BLaER1 treated with 17β-estradiol and CSF1 and Interleukin-3, amounts not matched to agents 10 nM and 100 nM (cell line): Measurements from ENCODE around the gene SCFD2.

Experiments used
- H3K27ac ChIP-seq, 11 experiments: shearing (Covaris generic); formaldehyde crosslinking; 2 replicates each; pipeline ENCODE4 v1.8.1; 2022
- H3K27me3 ChIP-seq, 11 experiments: shearing (Covaris generic); formaldehyde crosslinking; 2 replicates each; pipeline ENCODE4 v1.8.1; 2022
- H3K36me3 ChIP-seq, 11 experiments: shearing (Covaris generic); formaldehyde crosslinking; 2 replicates each; pipeline ENCODE4 v1.8.1; 2022
- H3K4me1 ChIP-seq, 10 experiments: shearing (Covaris generic); formaldehyde crosslinking; 2 replicates each; pipeline ENCODE4 v1.8.1; 2022
- H3K4me2 ChIP-seq, 11 experiments: shearing (Covaris generic); formaldehyde crosslinking; 2 replicates each; pipeline ENCODE4 v1.8.1; 2022
- H3K4me3 ChIP-seq, 10 experiments: shearing (Covaris generic); formaldehyde crosslinking; 2 replicates each; pipeline ENCODE4 v1.8.1; 2022
- H3K9ac ChIP-seq, 11 experiments: shearing (Covaris generic); formaldehyde crosslinking; 2 replicates each; pipeline ENCODE4 v1.8.1; 2022
- H3K9me3 ChIP-seq, 11 experiments: shearing (Covaris generic); formaldehyde crosslinking; replicated peaks in 1 of 11; 2 replicates each; pipeline ENCODE4 v1.8.1; 2022
- H4K20me1 ChIP-seq, 11 experiments: shearing (Covaris generic); formaldehyde crosslinking; 2 replicates each; pipeline ENCODE4 v1.8.1; 2022
- Cebpa-rat ChIP-seq, 11 experiments: shearing (Covaris generic); IDR thresholded peaks; 2 replicates each; pipeline ENCODE4 v1.8.1; 2022

SCFD2 gene

GRCh38 chr4:52865300-52865699 lies 500.6 kb downstream of the SCFD2 start:
- no peak for TF ChIP-seq Cebpa-rat (IDR thresholded peaks at IDR 0.05)
- Histone ChIP-seq H3K4me1 (peaks cover 8 to 19% (median 15%) of the 10 kb centered on the region in 10 experiments; a peak in 17 of 20 replicates), H3K4me3 (no peak overlapping the region), H3K4me2 (no peak overlapping the region), H4K20me1 (peaks cover 0 to 4% (median 0%) of the 10 kb centered on the region in 11 experiments; a peak in 1 of 22 replicates), H3K9me3 (peaks cover 11 to 26% (median 15%) of the 10 kb centered on the region in 11 experiments; a peak in 19 of 22 replicates), H3K27me3 (peaks cover 30 to 35% (median 32%) of the 10 kb centered on the region in 11 experiments), H3K9ac (no peak overlapping the region), H3K36me3 (peaks cover 0 to 8% (median 0%) of the 10 kb centered on the region in 11 experiments; a peak in 5 of 22 replicates), H3K27ac (no peak overlapping the region)

GRCh38 chr4:52864793-52865192 lies 501.1 kb downstream of the SCFD2 start:
- no peak for TF ChIP-seq Cebpa-rat (IDR thresholded peaks at IDR 0.05)
- no peak overlapping the region for H3K4me3 ChIP-seq
- H3K9me3 ChIP-seq: peaks cover 11 to 28% (median 15%) of the 10 kb centered on the region in 11 experiments; a peak in 19 of 22 replicates
- H3K36me3 ChIP-seq: peaks cover 0 to 8% (median 0%) of the 10 kb centered on the region in 11 experiments; a peak in 3 of 22 replicates
- no peak overlapping the region for H3K27ac ChIP-seq
- H3K9ac ChIP-seq: no peak overlapping the region
- H3K27me3 ChIP-seq: peaks cover 35 to 41% (median 37%) of the 10 kb centered on the region in 11 experiments
- peaks cover 8 to 19% (median 15%) of the 10 kb centered on the region in 10 experiments; a peak in 17 of 20 replicates for H3K4me1 ChIP-seq
- H3K4me2 ChIP-seq: no peak overlapping the region
- peaks cover 0 to 4% (median 0%) of the 10 kb centered on the region in 11 experiments; a peak in 1 of 22 replicates for H4K20me1 ChIP-seq

GRCh38 chr4:52863324-52863723 lies 502.5 kb downstream of the SCFD2 start:
- Histone ChIP-seq H3K27ac (no peak overlapping the region), H3K36me3 (peaks cover 0 to 8% (median 0%) of the 10 kb centered on the region in 11 experiments; a peak in 4 of 22 replicates), H3K4me3 (no peak overlapping the region), H4K20me1 (peaks cover 0 to 4% (median 0%) of the 10 kb centered on the region in 11 experiments; a peak in 1 of 22 replicates), H3K9ac (no peak overlapping the region), H3K27me3 (peaks cover 38 to 47% (median 39%) of the 10 kb centered on the region in 11 experiments), H3K9me3 (peaks cover 18 to 41% (median 28%) of the 10 kb centered on the region in 11 experiments), H3K4me1 (peaks cover 8 to 19% (median 15%) of the 10 kb centered on the region in 10 experiments; a peak in 17 of 20 replicates), H3K4me2 (peak overlapping the region in 3 of 11 experiments; percentile 76 to 86 (median 82); a peak in 3 of 22 replicates)
- no peak for TF ChIP-seq Cebpa-rat (IDR thresholded peaks at IDR 0.05)

- peaks cover 0 to 8% (median 0%) of the 10 kb centered on the region in 11 experiments; a peak in 4 of 22 replicates for H3K36me3 ChIP-seq
- peaks cover 25 to 47% (median 34%) of the 10 kb centered on the region in 11 experiments for H3K9me3 ChIP-seq
- peaks cover 0 to 4% (median 0%) of the 10 kb centered on the region in 11 experiments; a peak in 1 of 22 replicates for H4K20me1 ChIP-seq
- no peak overlapping the region for H3K27ac ChIP-seq
- H3K4me2 ChIP-seq: peak overlapping the region; percentile 71 to 96 (median 86)
- H3K4me1 ChIP-seq: peaks cover 8 to 19% (median 15%) of the 10 kb centered on the region in 10 experiments; a peak in 17 of 20 replicates
- H3K27me3 ChIP-seq: peaks cover 38 to 47% (median 39%) of the 10 kb centered on the region in 11 experiments
- peak overlapping the region; percentile 56 to 72 (median 63) for H3K4me3 ChIP-seq
- no peak for TF ChIP-seq Cebpa-rat (IDR thresholded peaks at IDR 0.05)
- H3K9ac ChIP-seq: peak overlapping the region in 5 of 11 experiments; percentile 2 to 68 (median 63); a peak in 5 of 22 replicates
Measured at GRCh38 chr4:52862639-52863161, 503.2 kb downstream of the SCFD2 start.

- Histone ChIP-seq H3K9me3 (peaks cover 31 to 54% (median 40%) of the 10 kb centered on the region in 11 experiments), H3K36me3 (peaks cover 0 to 8% (median 0%) of the 10 kb centered on the region in 11 experiments; a peak in 4 of 22 replicates), H4K20me1 (peaks cover 0 to 4% (median 0%) of the 10 kb centered on the region in 11 experiments; a peak in 1 of 22 replicates), H3K27ac (0 out of 22 replicates have a peak within 1 kb of the TSS, but pooled peaks of 1 of the 11 experiments have one; percentile 30), H3K27me3 (peaks cover 38 to 47% (median 39%) of the 10 kb centered on the region in 11 experiments), H3K4me1 (peaks cover 13 to 19% (median 16%) of the 10 kb centered on the region in 10 experiments), H3K9ac (peak within 1 kb of the TSS in 10 of 11 experiments; percentile 26 to 68 (median 62); a peak in 19 of 22 replicates), H3K4me2 (peak within 1 kb of the TSS; percentile 71 to 96 (median 86)), H3K4me3 (peak within 1 kb of the TSS; percentile 56 to 72 (median 63))
- no peak for TF ChIP-seq Cebpa-rat (IDR thresholded peaks at IDR 0.05)
Measured at GRCh38 chr4:52861879-52862616, 503.8 kb downstream of the SCFD2 start, which contains the start of gene RASL11B. RASL11B (plus strand) TSS chr4:52862317; CDS start chr4:52862508, 191 bp downstream.

GRCh38 chr4:52861171-52861823 lies 504.6 kb downstream of the SCFD2 start:
- H3K9ac ChIP-seq: peak overlapping the region in 8 of 11 experiments; percentile 55 to 68 (median 62); a peak in 15 of 22 replicates
- peak overlapping the region; percentile 56 to 72 (median 63) for H3K4me3 ChIP-seq

GRCh38 chr4:52860361-52860760 lies 505.5 kb downstream of the SCFD2 start:
- H3K36me3 ChIP-seq: peaks cover 0 to 8% (median 0%) of the 10 kb centered on the region in 11 experiments; a peak in 4 of 22 replicates
- no peak overlapping the region for H3K4me3 ChIP-seq
- H3K9me3 ChIP-seq: peaks cover 34 to 61% (median 48%) of the 10 kb centered on the region in 11 experiments
- H3K4me1 ChIP-seq: peaks cover 18 to 29% (median 20%) of the 10 kb centered on the region in 10 experiments
- peaks cover 0 to 4% (median 0%) of the 10 kb centered on the region in 11 experiments; a peak in 1 of 22 replicates for H4K20me1 ChIP-seq
- no peak overlapping the region for H3K4me2 ChIP-seq
- H3K27me3 ChIP-seq: peaks cover 38 to 47% (median 39%) of the 10 kb centered on the region in 11 experiments
- no peak overlapping the region for H3K9ac ChIP-seq
- no peak overlapping the region for H3K27ac ChIP-seq
- TF ChIP-seq Cebpa-rat (IDR thresholded peaks at IDR 0.05): no peak

More at GRCh38 chr4:52861171-52861823, 504.6 kb downstream of the SCFD2 start:
- H3K4me2 ChIP-seq: peak overlapping the region; percentile 71 to 96 (median 86)
- no peak overlapping the region for H3K27ac ChIP-seq
- peaks cover 34 to 61% (median 48%) of the 10 kb centered on the region in 11 experiments for H3K9me3 ChIP-seq
- TF ChIP-seq Cebpa-rat (IDR thresholded peaks at IDR 0.05): no peak
- peaks cover 38 to 47% (median 39%) of the 10 kb centered on the region in 11 experiments for H3K27me3 ChIP-seq
- peaks cover 0 to 8% (median 0%) of the 10 kb centered on the region in 11 experiments; a peak in 4 of 22 replicates for H3K36me3 ChIP-seq
- H3K4me1 ChIP-seq: peaks cover 16 to 23% (median 18%) of the 10 kb centered on the region in 10 experiments
- H4K20me1 ChIP-seq: peaks cover 0 to 4% (median 0%) of the 10 kb centered on the region in 11 experiments; a peak in 1 of 22 replicates

- TF ChIP-seq Cebpa-rat (IDR thresholded peaks at IDR 0.05): no peak
- Histone ChIP-seq H3K4me3 (no peak overlapping the region), H3K36me3 (peaks cover 0 to 8% (median 0%) of the 10 kb centered on the region in 11 experiments; a peak in 1 of 22 replicates), H4K20me1 (no peaks in the 10 kb centered on the region), H3K9me3 (peaks cover 25 to 48% (median 36%) of the 10 kb centered on the region in 11 experiments), H3K27ac (peak overlapping the region in 1 of 11 experiments; percentile 35; a peak in 1 of 22 replicates), H3K4me2 (peak overlapping the region in 4 of 11 experiments; percentile 9 to 60 (median 38); a peak in 5 of 22 replicates), H3K9ac (no peak overlapping the region), H3K4me1 (peaks cover 43 to 54% (median 47%) of the 10 kb centered on the region in 10 experiments), H3K27me3 (peaks cover 21 to 27% (median 23%) of the 10 kb centered on the region in 11 experiments)
Measured at GRCh38 chr4:52856801-52857200, 509.1 kb downstream of the SCFD2 start.
